ENCODE results near the gene TSSK6. TPM values are rescaled to one million over a fixed set of nuclear protein-coding genes. Genes with fewer than 3 reads are reported as not detected.

Gene TSSK6
- total and polyA plus RNA-seq, 10 of the 15 experiments (the other 5 are each of a cell fraction or from before 2014, with no cell fraction given) = 0.06 to 3.6 (median 0.98) TPM; not detected in 2

- in situ Hi-C loops (cut with MboI) = no loop called here
- RAD21 ChIA-PET (ENCODE audit: unreplicated experiment) = interaction anchor here (1.0 to 1.5 kb wide), 4 partner anchors 26 to 151 kb away, joined by 3 to 6 read pairs (median 4); partner anchors contain the start of gene GATAD2A
- ATAC-seq (peak; percentile 94), DNase-seq (ENCODE audit: low read depth, low spot score) (peak; percentile 89), FAIRE-seq (peak; percentile 82)
- POLR2A ChIA-PET = interaction anchor here (0.5 to 1.6 kb wide), 10 partner anchors 9 to 152 kb away, joined by 3 to 5 read pairs (median 4); no protein-coding TSS in a partner anchor
- intact Hi-C loops (cut with micrococcal nuclease; ENCODE audit: unreplicated experiment) = no loop called here
- peak within 1 kb of the TSS; percentile 85 for H3K4me3 ChIP-seq
- peaks cover 5 to 6% of the 10 kb centered on the region in 2 experiments; a peak in 3 of 4 replicates for H3K36me3 ChIP-seq (ENCODE audit: control insufficient read depth in 2 of 2, insufficient read depth in 2 of 2, low read length in 1 of 2)
- CTCF ChIA-PET = interaction anchor here (0.8 to 3.0 kb wide), 7 partner anchors 9 to 143 kb away, joined by 3 to 11 read pairs (median 4); partner anchors contain the start of gene GMIP
- SMC1A ChIA-PET (ENCODE audit: uncharacterized antibody, unreplicated experiment) = interaction anchor here (0.9 to 1.7 kb wide), 3 partner anchors 11 to 151 kb away, joined by 4 to 8 read pairs (median 6); no protein-coding TSS in a partner anchor
- no peaks in the 10 kb centered on the region for H4K20me1 ChIP-seq (ENCODE audit: control insufficient read depth, insufficient read depth)
- H3K4me2 ChIP-seq (ENCODE audit: control insufficient read depth, insufficient read depth) = peak within 1 kb of the TSS; percentile 98
- H3K27ac ChIP-seq (ENCODE audit: control insufficient read depth, insufficient read depth) = peak within 1 kb of the TSS; percentile 93
- H2AFZ ChIP-seq (ENCODE audit: control insufficient read depth, low read depth, low read length) = peak within 1 kb of the TSS; percentile 96
- H3K9me3 ChIP-seq (replicated peaks; ENCODE audit: control insufficient read depth, insufficient read depth, low read length) = peaks cover 2% of the 10 kb centered on the region; the same call in 1 of the 3 replicates
- H3K27me3 ChIP-seq (replicated peaks in 1 of 2; ENCODE audit: control insufficient read depth in 2 of 2, insufficient read depth in 2 of 2, low read length in 1 of 2) = no peaks in the 10 kb centered on the region
- peaks cover 9% of the 10 kb centered on the region; the same call in 1 of the 2 replicates for H3K4me1 ChIP-seq (ENCODE audit: control insufficient read depth, insufficient read depth, low read length)
- TSS peak; percentile 94 for BruUV-seq (replicated peaks)
- peak within 1 kb of the TSS; percentile 95 for H3K9ac ChIP-seq (ENCODE audit: control insufficient read depth, insufficient read depth, low read length)
- WGBS (ENCODE audit: insufficient coverage, insufficient replicate concordance, low lambda C conversion rate, missing lambda C conversion rate) = 6% methylated on average over 61 of the region's 61 CpGs
- H3K79me2 ChIP-seq (ENCODE audit: control insufficient read depth, insufficient read depth, low read length) = peaks cover 38% of the 10 kb centered on the region
- TF ChIP-seq KAT2A (conservative IDR thresholded peaks at IDR 0.05; ENCODE audit: control insufficient read depth, low read depth, low read length) = no peak
- no peak for TF ChIP-seq SMC3 (IDR thresholded peaks at IDR 0.05; ENCODE audit: borderline replicate concordance, low read length)
- TF ChIP-seq EZH2 (IDR thresholded peaks at IDR 0.05; ENCODE audit: borderline replicate concordance, control insufficient read depth, low read depth, low read length) = no peak
- peak in 1 of 2 experiments; percentile 69; a peak in 2 of 4 replicates for TF ChIP-seq BHLHE40 (IDR thresholded peaks at IDR 0.05; ENCODE audit: borderline replicate concordance in 1 of 2, low read depth in 2 of 2, low read length in 1 of 2)
- TF ChIP-seq, protein P1, sequence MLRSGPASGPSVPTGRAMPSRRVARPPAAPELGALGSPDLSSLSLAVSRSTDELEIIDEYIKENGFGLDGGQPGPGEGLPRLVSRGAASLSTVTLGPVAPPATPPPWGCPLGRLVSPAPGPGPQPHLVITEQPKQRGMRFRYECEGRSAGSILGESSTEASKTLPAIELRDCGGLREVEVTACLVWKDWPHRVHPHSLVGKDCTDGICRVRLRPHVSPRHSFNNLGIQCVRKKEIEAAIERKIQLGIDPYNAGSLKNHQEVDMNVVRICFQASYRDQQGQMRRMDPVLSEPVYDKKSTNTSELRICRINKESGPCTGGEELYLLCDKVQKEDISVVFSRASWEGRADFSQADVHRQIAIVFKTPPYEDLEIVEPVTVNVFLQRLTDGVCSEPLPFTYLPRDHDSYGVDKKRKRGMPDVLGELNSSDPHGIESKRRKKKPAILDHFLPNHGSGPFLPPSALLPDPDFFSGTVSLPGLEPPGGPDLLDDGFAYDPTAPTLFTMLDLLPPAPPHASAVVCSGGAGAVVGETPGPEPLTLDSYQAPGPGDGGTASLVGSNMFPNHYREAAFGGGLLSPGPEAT (IDR thresholded peaks at IDR 0.05; ENCODE audit: low read depth) = peak; percentile 35; the same call in 1 of the 2 replicates
- TF ChIP-seq, protein P2, sequence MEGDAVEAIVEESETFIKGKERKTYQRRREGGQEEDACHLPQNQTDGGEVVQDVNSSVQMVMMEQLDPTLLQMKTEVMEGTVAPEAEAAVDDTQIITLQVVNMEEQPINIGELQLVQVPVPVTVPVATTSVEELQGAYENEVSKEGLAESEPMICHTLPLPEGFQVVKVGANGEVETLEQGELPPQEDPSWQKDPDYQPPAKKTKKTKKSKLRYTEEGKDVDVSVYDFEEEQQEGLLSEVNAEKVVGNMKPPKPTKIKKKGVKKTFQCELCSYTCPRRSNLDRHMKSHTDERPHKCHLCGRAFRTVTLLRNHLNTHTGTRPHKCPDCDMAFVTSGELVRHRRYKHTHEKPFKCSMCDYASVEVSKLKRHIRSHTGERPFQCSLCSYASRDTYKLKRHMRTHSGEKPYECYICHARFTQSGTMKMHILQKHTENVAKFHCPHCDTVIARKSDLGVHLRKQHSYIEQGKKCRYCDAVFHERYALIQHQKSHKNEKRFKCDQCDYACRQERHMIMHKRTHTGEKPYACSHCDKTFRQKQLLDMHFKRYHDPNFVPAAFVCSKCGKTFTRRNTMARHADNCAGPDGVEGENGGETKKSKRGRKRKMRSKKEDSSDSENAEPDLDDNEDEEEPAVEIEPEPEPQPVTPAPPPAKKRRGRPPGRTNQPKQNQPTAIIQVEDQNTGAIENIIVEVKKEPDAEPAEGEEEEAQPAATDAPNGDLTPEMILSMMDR (IDR thresholded peaks at IDR 0.05 in 2 of 3, conservative IDR thresholded peaks at IDR 0.05 in 1 of 3; ENCODE audit: control insufficient read depth in 2 of 3, extremely low read depth in 1 of 3, insufficient read depth in 1 of 3, low read depth in 3 of 3, low read length in 3 of 3) = 0 out of 6 replicates have a peak, but pooled peaks of 1 of the 3 experiments have one; percentile 2
- peak in 1 of 2 experiments; percentile 58; a peak in 2 of 3 replicates for TF ChIP-seq EGR1 (IDR thresholded peaks at IDR 0.05; ENCODE audit: borderline replicate concordance in 1 of 2, low read depth in 2 of 2, low read length in 2 of 2)
- no peak for TF ChIP-seq IRF5 (IDR thresholded peaks at IDR 0.05; ENCODE audit: borderline replicate concordance)
- TF ChIP-seq ESRRA (IDR thresholded peaks at IDR 0.05; ENCODE audit: low read length) = no peak
- TF ChIP-seq, protein P3, sequence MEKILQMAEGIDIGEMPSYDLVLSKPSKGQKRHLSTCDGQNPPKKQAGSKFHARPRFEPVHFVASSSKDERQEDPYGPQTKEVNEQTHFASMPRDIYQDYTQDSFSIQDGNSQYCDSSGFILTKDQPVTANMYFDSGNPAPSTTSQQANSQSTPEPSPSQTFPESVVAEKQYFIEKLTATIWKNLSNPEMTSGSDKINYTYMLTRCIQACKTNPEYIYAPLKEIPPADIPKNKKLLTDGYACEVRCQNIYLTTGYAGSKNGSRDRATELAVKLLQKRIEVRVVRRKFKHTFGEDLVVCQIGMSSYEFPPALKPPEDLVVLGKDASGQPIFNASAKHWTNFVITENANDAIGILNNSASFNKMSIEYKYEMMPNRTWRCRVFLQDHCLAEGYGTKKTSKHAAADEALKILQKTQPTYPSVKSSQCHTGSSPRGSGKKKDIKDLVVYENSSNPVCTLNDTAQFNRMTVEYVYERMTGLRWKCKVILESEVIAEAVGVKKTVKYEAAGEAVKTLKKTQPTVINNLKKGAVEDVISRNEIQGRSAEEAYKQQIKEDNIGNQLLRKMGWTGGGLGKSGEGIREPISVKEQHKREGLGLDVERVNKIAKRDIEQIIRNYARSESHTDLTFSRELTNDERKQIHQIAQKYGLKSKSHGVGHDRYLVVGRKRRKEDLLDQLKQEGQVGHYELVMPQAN (conservative IDR thresholded peaks at IDR 0.05) = peak; percentile 85; the same call in 1 of the 2 replicates
- TF ChIP-seq HCFC1 (IDR thresholded peaks at IDR 0.05; ENCODE audit: low read length) = peak; percentile 90
- TF ChIP-seq YBX1 (IDR thresholded peaks at IDR 0.05) = no peak
- no peak for TF ChIP-seq ZSCAN29 (IDR thresholded peaks at IDR 0.05)
These were observed 533 bp upstream of the TSSK6 start, which contains the start of gene NDUFA13 for GRCh38 chr19:19515642-19516519. NDUFA13 (plus strand) TSS chr19:19516225; CDS start chr19:19516239, 14 bp downstream.

Measured in GM12878 (cell line).